Activated gamma-delta T cell treated with anti-CD3 and anti-CD28 coated beads, Interleukin-2, amount 50 U/mL, for 16 hours (primary cell): ENCODE measurements around the gene ACTR1A.

Experiments
- DNase-seq: peaks from one replicate; pipeline ENCODE4 v3.0.0-alpha.2; 2020; ENCODE audit warnings: low read depth

ACTR1A gene

DNA sequence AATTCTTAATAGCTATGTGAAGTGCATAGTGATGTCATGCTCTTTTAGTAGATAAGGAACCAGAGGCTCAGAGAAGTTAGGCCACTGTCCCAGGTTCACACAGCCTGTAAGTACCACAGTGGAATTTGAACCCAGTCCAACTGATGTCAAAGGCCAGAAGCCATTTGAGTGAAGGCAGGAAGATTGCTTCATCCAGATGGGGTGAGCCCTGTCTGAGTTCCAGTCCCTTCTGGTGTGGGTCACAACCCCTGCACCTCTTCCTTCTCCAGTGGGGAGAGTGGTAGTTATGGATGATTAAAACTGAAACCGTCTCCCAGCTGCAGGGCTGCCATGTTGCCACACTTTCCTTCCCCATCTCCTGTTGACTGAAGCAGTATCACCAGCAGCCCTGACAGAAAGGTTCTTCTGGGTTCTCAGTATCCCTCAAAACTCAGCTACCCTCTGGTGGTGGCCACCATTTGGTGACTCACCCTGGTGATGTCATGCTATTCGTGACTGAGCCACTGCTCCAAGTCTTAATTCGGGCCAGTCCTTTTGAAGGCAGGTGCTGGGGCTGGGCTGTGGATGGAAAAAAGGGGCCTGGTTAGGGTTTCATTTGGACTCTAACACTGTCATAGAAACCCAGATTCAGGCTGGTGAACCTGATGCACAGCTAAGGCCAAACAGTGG is 49.7 kb downstream of the ACTR1A start:
- DNase-seq, result no peak

GRCh38 chr10:102451105-102451969 is 51.2 kb downstream of the ACTR1A start, which contains the start of gene C10orf95:
Gene C10orf95, minus strand, starts transcription at chr10:102451543. Its CDS starts 450 bp downstream, at chr10:102451093.
- no peak for DNase-seq

- DNase-seq, result peak; percentile 77
These were observed 52.0 kb downstream of the ACTR1A start for GRCh38 chr10:102450374-102451104.

- no peak for DNase-seq
These were observed 52.5 kb downstream of the ACTR1A start for GRCh38 chr10:102450124-102450373.

- DNase-seq, result peak; percentile 75
These were observed 53.0 kb downstream of the ACTR1A start for GRCh38 chr10:102449321-102450123.

- DNase-seq, result no peak
These were observed 57.7 kb downstream of the ACTR1A start for GRCh38 chr10:102444851-102445250.

DNA sequence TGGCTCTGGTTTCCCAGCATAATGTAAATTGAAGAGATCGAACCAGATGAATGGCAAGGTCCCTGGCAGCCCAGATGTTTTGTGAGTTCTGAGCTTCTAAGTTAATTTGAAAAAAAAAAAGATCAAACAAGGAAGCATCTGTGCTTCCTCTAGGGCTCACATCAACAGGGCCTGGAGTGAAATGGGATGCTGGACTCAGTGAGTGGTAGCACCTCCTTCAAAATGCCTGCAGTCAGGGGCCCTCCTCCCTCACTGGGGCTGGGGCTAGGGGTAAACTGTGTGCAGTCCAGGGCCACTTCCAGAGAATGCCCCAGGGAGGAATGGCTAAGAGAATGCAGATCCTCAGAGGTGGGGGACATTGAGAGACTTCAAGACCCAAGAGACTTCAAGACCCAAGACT is 64.1 kb downstream of the ACTR1A start:
- DNase-seq, result no peak

DNA sequence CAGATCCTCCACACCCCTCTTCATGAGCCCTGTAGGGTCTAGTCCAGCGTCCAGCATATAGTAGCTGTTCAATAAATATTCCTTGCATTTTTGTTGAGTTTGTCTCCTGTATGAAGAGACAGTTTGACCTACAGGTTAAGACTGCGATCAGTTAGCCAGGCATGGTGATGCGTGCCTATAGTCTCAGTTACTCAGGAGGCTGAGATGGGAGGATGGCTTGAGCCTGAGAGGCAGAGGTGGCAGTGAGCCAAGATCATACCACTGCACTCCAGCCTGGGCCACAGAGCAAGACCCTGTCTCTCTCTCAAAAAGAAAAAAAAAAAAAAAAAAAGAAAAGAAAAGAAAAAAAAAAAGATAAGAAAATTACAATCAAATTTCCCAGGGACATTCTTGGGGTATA is 65.0 kb downstream of the ACTR1A start:
- no peak for DNase-seq

DNA sequence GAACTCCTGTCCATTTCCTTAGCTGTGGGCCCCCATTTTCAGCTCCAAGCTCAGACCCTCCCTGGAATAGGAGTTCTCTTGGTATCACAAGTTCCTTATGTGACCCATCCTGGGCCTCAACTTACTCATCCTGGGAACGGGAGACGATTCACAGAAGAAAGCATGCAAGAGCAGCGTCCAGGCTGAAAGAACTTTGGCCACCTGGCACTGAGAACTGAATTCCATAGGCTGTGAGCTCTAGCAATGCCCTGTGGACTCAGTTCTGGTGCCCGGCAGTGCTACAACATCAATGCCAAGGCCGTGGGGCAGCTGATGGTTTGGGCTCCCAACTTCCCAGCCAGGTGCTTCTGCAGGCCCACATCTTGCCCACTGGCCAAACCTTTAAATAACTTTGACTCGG is 66.2 kb downstream of the ACTR1A start:
- no peak for DNase-seq

- peak; percentile 30 for DNase-seq
These were observed 66.8 kb downstream of the ACTR1A start for GRCh38 chr10:102435529-102436233.

GRCh38 chr10:102435133-102435497 is 67.4 kb downstream of the ACTR1A start:
- DNase-seq, result no peak

DNA sequence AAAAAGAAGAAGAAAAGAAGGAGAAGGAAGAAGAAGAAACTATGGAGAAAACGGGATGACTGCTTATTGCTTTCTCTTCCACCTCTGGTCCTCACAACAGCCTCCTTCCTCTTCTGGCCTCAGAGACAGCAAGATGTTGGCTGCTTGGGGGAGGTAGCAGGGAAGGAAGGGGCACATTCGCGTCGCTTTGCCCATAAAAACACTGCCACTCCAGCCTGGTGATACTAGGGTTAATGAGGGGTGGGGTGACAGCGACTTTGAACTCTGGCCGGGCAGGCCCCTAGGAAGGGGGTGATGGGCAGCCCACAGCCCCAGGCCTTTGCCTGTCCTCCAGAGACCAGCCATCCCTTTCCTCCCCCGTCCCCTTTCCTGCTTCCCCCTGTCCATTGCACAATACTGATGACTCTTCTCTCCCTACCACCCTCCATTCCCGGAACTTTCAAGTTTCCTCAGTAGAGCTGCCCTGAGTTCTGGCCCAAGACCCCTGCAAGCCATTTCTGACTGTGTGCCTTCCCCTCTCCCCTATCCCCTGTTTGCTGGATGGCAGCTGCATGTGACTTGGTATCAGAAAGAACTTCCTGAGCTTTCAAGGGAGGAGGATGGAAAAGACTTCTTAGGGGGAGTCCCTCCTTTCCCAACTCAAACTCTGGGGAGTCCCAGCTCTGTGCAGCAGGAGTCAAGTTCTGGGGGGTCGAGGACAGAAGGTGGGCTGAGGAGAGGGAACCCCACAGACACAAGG is 67.9 kb downstream of the ACTR1A start:
- DNase-seq, result no peak

- DNase-seq, result no peak
These were observed 68.9 kb downstream of the ACTR1A start for GRCh38 chr10:102433619-102434046.

DNA sequence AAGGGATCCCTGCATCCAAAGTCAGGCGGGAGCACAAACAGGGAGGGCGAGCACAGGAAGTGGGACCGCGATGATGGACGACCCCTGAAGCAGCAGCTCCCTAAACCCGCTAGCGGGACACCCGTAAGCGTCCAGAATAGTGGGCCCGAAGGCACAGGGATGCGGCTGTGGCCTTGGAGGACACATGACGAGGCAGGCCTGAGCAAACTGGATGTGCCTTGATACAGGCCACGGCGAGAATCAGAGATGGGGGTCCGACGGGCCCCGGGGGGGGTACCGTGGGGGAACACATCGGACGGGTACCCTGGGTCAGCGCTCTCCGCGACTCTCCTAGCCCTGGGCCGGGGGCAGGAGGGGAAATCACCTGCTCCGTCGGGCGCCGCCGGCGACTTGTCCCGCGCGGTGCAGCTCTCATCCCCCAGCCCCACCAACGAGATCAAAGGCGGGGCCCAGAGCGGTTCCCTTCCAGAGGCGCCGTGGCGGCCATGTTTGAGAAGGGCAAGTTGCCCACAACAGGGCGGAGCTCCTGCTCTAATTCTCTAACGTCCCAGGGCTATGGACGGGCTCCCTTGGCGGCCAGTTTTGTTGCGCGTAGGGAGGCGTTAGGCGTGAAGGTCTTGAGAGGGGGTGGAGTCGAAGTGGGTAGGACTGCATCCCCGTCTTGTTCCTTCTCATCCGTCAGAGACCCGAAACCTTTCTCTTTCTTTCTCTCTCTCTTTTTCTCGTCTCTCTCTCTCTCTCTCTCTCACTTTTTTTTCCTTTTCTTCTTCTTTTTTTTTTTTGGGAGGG is 70.2 kb downstream of the ACTR1A start, which contains the start of gene CUEDC2:
TSS of gene CUEDC2 (minus strand) at position 413 of the 789 bp plus-strand sequence. CDS start 7,386 bp downstream, outside the sequence.
- peak; percentile 92 for DNase-seq

- DNase-seq, result no peak
These were observed 70.9 kb downstream of the ACTR1A start for GRCh38 chr10:102431452-102432124.

DNA sequence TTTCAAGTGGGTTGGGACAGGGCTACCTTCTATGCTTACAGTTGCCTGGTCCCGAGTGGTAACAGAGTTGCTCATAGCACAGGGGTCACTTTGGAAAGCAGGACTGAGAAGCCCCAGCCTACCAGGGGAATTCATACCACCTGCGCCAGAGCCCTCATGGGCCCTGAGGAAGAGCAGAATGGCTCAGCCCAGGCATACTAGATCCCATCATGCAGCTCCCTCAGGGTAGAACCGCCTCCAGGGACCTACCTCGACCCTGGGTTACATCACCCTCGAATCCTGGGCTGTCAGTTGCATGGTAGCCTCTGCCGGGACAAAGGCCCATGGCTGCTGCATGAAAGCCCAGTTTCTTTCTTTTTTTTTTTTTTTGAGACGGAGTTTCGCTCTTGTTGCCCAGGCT is 73.0 kb downstream of the ACTR1A start:
- no peak for DNase-seq
